Ovary (tissue), 3 donors: ENCODE results near the gene AP5S1.

ENCODE experiments used
- CTCF ChIP-seq, 3 donors: fragments of 450-650 bp in 2 of 3; fragments of 200-600 bp in 1 of 3; IDR thresholded peaks; one replicate each; pipeline versions ENCODE4 v1.5.1 to v1.8.0; 2016 to 2022; ENCODE audit warnings: antibody characterized with exemption in 3 of 3, mild to moderate bottlenecking in 1 of 3
- POLR2A ChIP-seq: fragments of 450-650 bp; IDR thresholded peaks from one replicate; pipeline ENCODE4 v1.6.1; 2017; ENCODE audit warnings: antibody characterized with exemption, mild to moderate bottlenecking, moderate library complexity
- donor health status: DM: no; HTN: no; CAD: no.

- no peak for TF ChIP-seq CTCF (IDR thresholded peaks at IDR 0.05)
- TF ChIP-seq POLR2A: no peak
Observed at GRCh38 chr20:3786126-3786484, 34.2 kb upstream of the AP5S1 start.
